H9 (cell line): ENCODE data around the gene MIGA2. TPM values are rescaled to one million over a fixed set of nuclear protein-coding genes. Genes with fewer than 3 reads are reported as not detected.

ENCODE experiments used
- DNase-seq: peaks from one replicate; pipeline ENCODE4 v3.0.0-alpha.2; 2017
- H2AFZ ChIP-seq: one replicate; pipeline ENCODE4 v1.6.1; 2013; ENCODE audit warnings: mild to moderate bottlenecking, low read length, control low read depth, moderate library complexity
- H2AK5ac ChIP-seq: 2 replicates; pipeline ENCODE4 v1.6.1; 2013; ENCODE audit warnings: low read length, control low read depth, mixed read lengths; ENCODE audit not compliant: insufficient read length
- H2BK120ac ChIP-seq: one replicate; pipeline ENCODE4 v1.6.1; 2013; ENCODE audit warnings: low read depth, mild to moderate bottlenecking, low read length, control low read depth, inconsistent platforms; ENCODE audit not compliant: poor library complexity, severe bottlenecking
- H2BK12ac ChIP-seq: 2 replicates; pipeline ENCODE4 v1.6.1; 2013; ENCODE audit warnings: low read length, control low read depth, mixed read lengths, low read depth; ENCODE audit not compliant: insufficient read length
- H2BK15ac ChIP-seq: 2 replicates; pipeline ENCODE4 v1.6.1; 2013; ENCODE audit warnings: low read depth, low read length, control low read depth
- H2BK20ac ChIP-seq: one replicate; pipeline ENCODE4 v1.6.1; 2013; ENCODE audit warnings: low read depth, mild to moderate bottlenecking, low read length, control low read depth, inconsistent platforms; ENCODE audit not compliant: poor library complexity, severe bottlenecking
- H2BK5ac ChIP-seq: 2 replicates; pipeline ENCODE4 v1.6.1; 2013; ENCODE audit warnings: low read length, control low read depth, mixed read lengths; ENCODE audit not compliant: insufficient read length
- H3K14ac ChIP-seq: 2 replicates; pipeline ENCODE4 v1.6.1; 2013; ENCODE audit warnings: low read length, control low read depth; ENCODE audit not compliant: insufficient read depth
- H3K18ac ChIP-seq: 2 replicates; pipeline ENCODE4 v1.6.1; 2013; ENCODE audit warnings: low read depth, mild to moderate bottlenecking, mixed read lengths, low read length, control low read depth; ENCODE audit not compliant: insufficient read length
- H3K23ac ChIP-seq: 2 replicates; pipeline ENCODE4 v1.6.1; 2013; ENCODE audit warnings: low read length, control low read depth, mixed read lengths, low read depth; ENCODE audit not compliant: insufficient read length
- H3K23me2 ChIP-seq: 2 replicates; pipeline ENCODE4 v1.6.1; 2013; ENCODE audit warnings: low read depth, mild to moderate bottlenecking, mixed read lengths, low read length, control low read depth; ENCODE audit not compliant: insufficient read length, poor library complexity, severe bottlenecking
- H3K27ac ChIP-seq: 2 replicates; pipeline ENCODE4 v1.5.1; 2013; ENCODE audit warnings: low read length, control low read depth, mixed read lengths, low read depth; ENCODE audit not compliant: insufficient read length
- H3K27me3 ChIP-seq: 2 replicates; pipeline ENCODE4 v1.6.1; 2013; ENCODE audit warnings: low read length, control low read depth, inconsistent platforms; ENCODE audit not compliant: insufficient read depth
- H3K4ac ChIP-seq: 2 replicates; pipeline ENCODE4 v1.6.1; 2013; ENCODE audit warnings: low read depth, mild to moderate bottlenecking, control low read depth, inconsistent platforms, low read length, moderate library complexity
- H3K4me1 ChIP-seq: 2 replicates; pipeline ENCODE4 v1.6.1; 2013; ENCODE audit warnings: low read length, control low read depth, inconsistent platforms; ENCODE audit not compliant: insufficient read depth
- H3K4me2 ChIP-seq: 2 replicates; pipeline ENCODE4 v1.6.1; 2013; ENCODE audit warnings: low read length, control low read depth, mixed read lengths; ENCODE audit not compliant: insufficient read length, insufficient read depth
- H3K56ac ChIP-seq: 2 replicates; pipeline ENCODE4 v1.6.1; 2013; ENCODE audit warnings: low read depth, mild to moderate bottlenecking, mixed read lengths, low read length, control low read depth; ENCODE audit not compliant: insufficient read length
- H3K79me1 ChIP-seq: 2 replicates; pipeline ENCODE4 v1.6.1; 2013; ENCODE audit warnings: low read depth, mild to moderate bottlenecking, moderate library complexity, low read length, control low read depth, inconsistent platforms; ENCODE audit not compliant: insufficient read depth, poor library complexity, severe bottlenecking
- H3K79me2 ChIP-seq: 2 replicates; pipeline ENCODE4 v1.6.1; 2013; ENCODE audit warnings: low read length, control low read depth, inconsistent platforms; ENCODE audit not compliant: insufficient read depth
- H3K9ac ChIP-seq: 2 replicates; pipeline ENCODE4 v1.6.1; 2013; ENCODE audit warnings: low read length, control low read depth, mixed read lengths; ENCODE audit not compliant: insufficient read length; ENCODE audit errors: extremely low read depth
- H3K9me3 ChIP-seq: one replicate; pipeline ENCODE4 v1.6.1; 2013; ENCODE audit warnings: low read depth, low read length, inconsistent platforms; ENCODE audit not compliant: control insufficient read depth
- H3T11ph ChIP-seq: one replicate; pipeline ENCODE4 v1.6.1; 2013; ENCODE audit warnings: mild to moderate bottlenecking, low read length, control low read depth, inconsistent platforms
- H4K20me1 ChIP-seq: one replicate; pipeline ENCODE4 v1.6.1; 2013; ENCODE audit not compliant: control insufficient read depth, insufficient read length, insufficient read depth
- H4K5ac ChIP-seq: 2 replicates; pipeline ENCODE4 v1.6.1; 2013; ENCODE audit warnings: low read depth, mild to moderate bottlenecking, mixed read lengths, low read length, control low read depth; ENCODE audit not compliant: insufficient read length
- H4K8ac ChIP-seq: replicated peaks from 2 replicates; pipeline ENCODE4 v1.6.1; 2013; ENCODE audit warnings: low read length, control low read depth, mixed read lengths, low read depth; ENCODE audit not compliant: insufficient read length
- H4K91ac ChIP-seq: 2 replicates; pipeline ENCODE4 v1.6.1; 2013; ENCODE audit warnings: low read depth, mild to moderate bottlenecking, moderate library complexity, mixed read lengths, low read length, control low read depth; ENCODE audit not compliant: insufficient read length
- H3K27ac Mint-ChIP-seq, 3 experiments: 2 replicates in 2 of 3; 3 replicates in 1 of 3; pipeline ENCODE4 v1.8.0; 2020 to 2021; ENCODE audit warnings: mixed read lengths in 3 of 3, mild to moderate bottlenecking in 1 of 3, moderate library complexity in 1 of 3
- H3K27me3 Mint-ChIP-seq: 2 replicates; pipeline ENCODE4 v1.8.0; 2021; ENCODE audit warnings: low read depth, mild to moderate bottlenecking, moderate library complexity, mixed read lengths
- H3K36me3 Mint-ChIP-seq, 3 experiments: 2 replicates in 2 of 3; 3 replicates in 1 of 3; pipeline ENCODE4 v1.8.0; 2020 to 2021; ENCODE audit warnings: low read depth in 3 of 3, mixed read lengths in 3 of 3; ENCODE audit not compliant: insufficient read depth in 1 of 3
- H3K4me1 Mint-ChIP-seq, 2 experiments: 2 replicates each; pipeline ENCODE4 v1.8.0; 2020; ENCODE audit warnings: mixed read lengths in 2 of 2
- H3K4me3 Mint-ChIP-seq, 2 experiments: 2 replicates in 1 of 2; 3 replicates in 1 of 2; pipeline ENCODE4 v1.8.0; 2020 to 2021; ENCODE audit warnings: mild to moderate bottlenecking in 2 of 2, mixed read lengths in 2 of 2, moderate library complexity in 1 of 2
- H3K9me3 Mint-ChIP-seq, 2 experiments: 2 replicates in 1 of 2; 3 replicates in 1 of 2; pipeline ENCODE4 v1.8.0; 2020; ENCODE audit warnings: mild to moderate bottlenecking in 2 of 2, mixed read lengths in 2 of 2, moderate library complexity in 1 of 2
- CTCF ChIP-seq: fragments of 200-600 bp; sonication (generic); conservative IDR thresholded peaks from 3 replicates; pipeline ENCODE4 v1.8.0; 2021; ENCODE audit warnings: antibody characterized with exemption, mild to moderate bottlenecking
- WGBS: extraction: QIAGEN DNeasy Blood & Tissue Kit; methylation state at CpG from one replicate; pipeline ENCODE4 v1.1.7; 2013; ENCODE audit warnings: missing lambda C conversion rate, low lambda C conversion rate, mixed read lengths; ENCODE audit not compliant: insufficient read length; ENCODE audit errors: extremely low coverage; 5-methylcytosine and 5-hydroxymethylcytosine counted together
- total RNA-seq: library from RNA; stranded (reverse); gene quantifications from 2 replicates; pipeline ENCODE4 v1.2.1, GENCODE V29; 2021

The MIGA2 gene
- total RNA-seq, 1 experiment from 2014 or later, result 37.8 TPM

DNA sequence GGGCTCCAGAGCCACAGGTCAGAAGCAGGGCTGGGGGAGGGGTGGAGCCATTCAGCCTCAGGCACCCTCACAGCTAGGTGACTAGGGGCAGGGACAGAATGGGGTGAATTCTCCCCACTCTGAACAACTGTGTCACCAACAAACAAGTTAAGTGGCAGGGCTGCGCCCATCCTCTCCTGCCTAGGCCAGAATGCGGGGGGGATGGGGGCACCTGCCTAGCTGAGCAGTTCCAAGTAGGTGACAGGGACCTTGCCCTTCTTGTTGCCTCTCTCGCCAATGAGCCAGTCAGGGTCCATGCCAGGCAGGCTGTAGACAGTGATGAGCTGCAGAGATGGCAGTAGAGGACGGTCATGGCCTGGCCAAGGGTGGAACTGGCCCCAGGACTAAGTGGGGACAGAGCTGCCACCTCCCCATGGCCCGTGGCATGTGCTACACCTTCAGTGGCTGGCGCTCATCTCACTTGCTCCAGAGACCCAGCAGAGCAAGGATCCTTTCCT is 27.9 kb upstream of the MIGA2 start:
- no peak overlapping the region for H4K8ac ChIP-seq
- no peak overlapping the region for H4K91ac ChIP-seq
- H2BK5ac ChIP-seq, result no peak overlapping the region
- no peaks in the 10 kb centered on the region for H4K20me1 ChIP-seq
- H3K23me2 ChIP-seq, result no peaks in the 10 kb centered on the region
- H2AK5ac ChIP-seq, result no peak overlapping the region
- no peaks in the 10 kb centered on the region for H3K27me3 ChIP-seq
- no peak overlapping the region for H3K4ac ChIP-seq
- H3K9ac ChIP-seq, result no peak overlapping the region
- no peak overlapping the region for H2AFZ ChIP-seq
- no peak overlapping the region for H3T11ph ChIP-seq
- H2BK15ac ChIP-seq, result no peak overlapping the region
- WGBS, result no CpG with 5 or more reads among the region's 6 CpGs
- no peaks in the 10 kb centered on the region for H3K9me3 ChIP-seq
- no peak overlapping the region for H3K23ac ChIP-seq
- no peaks in the 10 kb centered on the region for H3K79me1 ChIP-seq
- H3K79me2 ChIP-seq, result no peaks in the 10 kb centered on the region
- H3K4me2 ChIP-seq, result no peak overlapping the region
- H3K27me3 Mint-ChIP-seq, result no peaks in the 10 kb centered on the region; the same call in 1 of the 2 replicates
- no peak overlapping the region; a peak in 1 of 7 replicates for H3K27ac Mint-ChIP-seq
- no peaks in the 10 kb centered on the region for H3K4me1 ChIP-seq
- no peaks in the 10 kb centered on the region for H3K9me3 Mint-ChIP-seq
- H2BK20ac ChIP-seq, result no peak overlapping the region
- no peak overlapping the region for H3K18ac ChIP-seq
- H2BK120ac ChIP-seq, result no peak overlapping the region
- H3K4me1 Mint-ChIP-seq, result peaks cover 0 to 5% of the 10 kb centered on the region in 2 experiments; a peak in 1 of 4 replicates
- no peak overlapping the region for H2BK12ac ChIP-seq
- TF ChIP-seq CTCF, result no peak
- DNase-seq, result no peak
- no peak overlapping the region for H3K27ac ChIP-seq
- no peak overlapping the region for H3K14ac ChIP-seq
- H3K36me3 Mint-ChIP-seq, result peaks cover 22 to 69% (median 44%) of the 10 kb centered on the region in 3 experiments; a peak in 6 of 7 replicates
- H3K4me3 Mint-ChIP-seq, result no peak overlapping the region
- no peak overlapping the region for H4K5ac ChIP-seq
- H3K56ac ChIP-seq, result no peak overlapping the region
